BE2C (cell line): ENCODE data around the gene GCH1.

Source experiments
- DNase-seq: peaks from one replicate; pipeline ENCODE4 v3.0.0-alpha.2; 2020
- H3K27me3 ChIP-seq: fragments of 250-450 bp; sonication (Bioruptor Pico); 2 replicates; pipeline ENCODE4 v1.5.1; 2020; ENCODE audit warnings: mild to moderate bottlenecking
- H3K36me3 ChIP-seq: fragments of 250-450 bp; sonication (Bioruptor Pico); 2 replicates; pipeline ENCODE4 v1.5.1; 2020; ENCODE audit warnings: mild to moderate bottlenecking
- H3K4me1 ChIP-seq: fragments of 250-450 bp; sonication (Bioruptor Pico); 2 replicates; pipeline ENCODE4 v1.5.1; 2020
- H3K4me3 ChIP-seq: 2 replicates; pipeline ENCODE4 v1.5.1; 2011; ENCODE audit warnings: low read depth, low read length
- H3K9me3 ChIP-seq: fragments of 250-450 bp; sonication (Bioruptor Pico); 2 replicates; pipeline ENCODE4 v1.5.1; 2020
- TF ChIP-seq, protein P1 (sequence below): IDR thresholded peaks from 2 replicates; pipeline ENCODE4 v1.5.1; 2012; ENCODE audit warnings: mild to moderate bottlenecking, low read depth, low read length

The GCH1 gene

DNA sequence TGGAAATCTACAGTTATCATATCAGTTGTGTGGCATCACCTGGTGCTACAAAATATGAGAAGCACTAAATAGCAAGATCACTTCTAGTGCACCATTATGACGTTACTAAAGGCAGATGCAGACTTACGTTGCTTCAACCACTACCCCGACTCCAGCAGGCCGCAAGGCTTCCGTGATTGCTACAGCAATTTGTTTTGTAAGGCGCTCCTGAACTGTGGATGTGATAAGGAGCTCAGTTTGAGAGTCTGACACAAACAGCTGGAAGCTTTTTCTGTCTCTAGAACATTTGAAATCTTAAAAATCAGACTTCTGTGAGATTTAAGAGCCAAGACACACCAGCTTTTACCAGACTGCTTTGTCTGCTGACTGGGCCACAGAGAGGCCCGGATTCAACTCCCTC, 57.0 kb downstream of the GCH1 start:
- DNase-seq, result no peak
- H3K9me3 ChIP-seq, result no peaks in the 10 kb centered on the region
- H3K4me3 ChIP-seq, result no peak overlapping the region
- TF ChIP-seq, protein P1, sequence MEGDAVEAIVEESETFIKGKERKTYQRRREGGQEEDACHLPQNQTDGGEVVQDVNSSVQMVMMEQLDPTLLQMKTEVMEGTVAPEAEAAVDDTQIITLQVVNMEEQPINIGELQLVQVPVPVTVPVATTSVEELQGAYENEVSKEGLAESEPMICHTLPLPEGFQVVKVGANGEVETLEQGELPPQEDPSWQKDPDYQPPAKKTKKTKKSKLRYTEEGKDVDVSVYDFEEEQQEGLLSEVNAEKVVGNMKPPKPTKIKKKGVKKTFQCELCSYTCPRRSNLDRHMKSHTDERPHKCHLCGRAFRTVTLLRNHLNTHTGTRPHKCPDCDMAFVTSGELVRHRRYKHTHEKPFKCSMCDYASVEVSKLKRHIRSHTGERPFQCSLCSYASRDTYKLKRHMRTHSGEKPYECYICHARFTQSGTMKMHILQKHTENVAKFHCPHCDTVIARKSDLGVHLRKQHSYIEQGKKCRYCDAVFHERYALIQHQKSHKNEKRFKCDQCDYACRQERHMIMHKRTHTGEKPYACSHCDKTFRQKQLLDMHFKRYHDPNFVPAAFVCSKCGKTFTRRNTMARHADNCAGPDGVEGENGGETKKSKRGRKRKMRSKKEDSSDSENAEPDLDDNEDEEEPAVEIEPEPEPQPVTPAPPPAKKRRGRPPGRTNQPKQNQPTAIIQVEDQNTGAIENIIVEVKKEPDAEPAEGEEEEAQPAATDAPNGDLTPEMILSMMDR, result no peak
- H3K27me3 ChIP-seq, result no peaks in the 10 kb centered on the region
- H3K36me3 ChIP-seq, result no peaks in the 10 kb centered on the region; the same call in 1 of the 2 replicates
- H3K4me1 ChIP-seq, result no peaks in the 10 kb centered on the region

DNA sequence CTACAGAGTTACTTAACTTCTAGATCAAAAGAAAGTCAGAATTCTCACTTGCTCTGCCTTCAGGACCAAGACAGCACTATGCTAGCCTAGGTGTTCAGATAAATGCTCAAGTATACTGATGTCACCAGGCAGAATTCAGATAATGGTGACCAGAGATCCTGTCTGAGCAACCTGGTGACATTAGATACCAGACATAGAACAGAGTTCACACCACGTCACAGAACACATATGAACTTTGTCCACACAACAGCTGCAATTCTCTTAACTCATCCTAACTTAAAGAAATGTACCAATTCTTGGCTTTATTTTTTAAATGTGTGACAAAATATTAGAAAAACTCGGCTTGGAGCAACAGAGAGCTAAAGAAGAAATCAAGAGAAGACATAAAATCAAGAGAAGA, 58.1 kb downstream of the GCH1 start:
- no peaks in the 10 kb centered on the region for H3K36me3 ChIP-seq
- TF ChIP-seq, protein P1, result no peak
- H3K4me3 ChIP-seq, result no peak overlapping the region
- no peaks in the 10 kb centered on the region for H3K4me1 ChIP-seq
- no peaks in the 10 kb centered on the region for H3K9me3 ChIP-seq
- no peak for DNase-seq
- H3K27me3 ChIP-seq, result no peaks in the 10 kb centered on the region

DNA sequence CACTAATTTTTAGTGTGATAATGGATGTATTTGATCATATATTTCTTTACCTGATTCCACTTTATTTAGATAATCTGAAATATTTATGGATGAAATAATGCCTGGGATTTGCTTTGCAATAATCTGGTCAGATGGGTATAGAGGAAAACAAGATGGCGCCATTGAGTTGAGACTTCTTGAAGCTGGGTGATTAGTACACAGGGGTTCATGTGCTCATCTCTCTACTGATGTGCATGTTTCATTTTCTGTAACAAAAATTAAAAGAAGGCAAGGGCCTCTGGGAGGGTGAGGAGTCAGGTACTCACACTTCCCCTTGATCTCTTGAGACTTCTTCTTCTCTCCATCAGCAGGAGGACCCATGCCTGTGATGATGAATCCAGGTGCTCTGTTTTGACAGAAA, 61.8 kb downstream of the GCH1 start:
- no peaks in the 10 kb centered on the region for H3K27me3 ChIP-seq
- DNase-seq, result no peak
- H3K36me3 ChIP-seq, result no peaks in the 10 kb centered on the region

DNA sequence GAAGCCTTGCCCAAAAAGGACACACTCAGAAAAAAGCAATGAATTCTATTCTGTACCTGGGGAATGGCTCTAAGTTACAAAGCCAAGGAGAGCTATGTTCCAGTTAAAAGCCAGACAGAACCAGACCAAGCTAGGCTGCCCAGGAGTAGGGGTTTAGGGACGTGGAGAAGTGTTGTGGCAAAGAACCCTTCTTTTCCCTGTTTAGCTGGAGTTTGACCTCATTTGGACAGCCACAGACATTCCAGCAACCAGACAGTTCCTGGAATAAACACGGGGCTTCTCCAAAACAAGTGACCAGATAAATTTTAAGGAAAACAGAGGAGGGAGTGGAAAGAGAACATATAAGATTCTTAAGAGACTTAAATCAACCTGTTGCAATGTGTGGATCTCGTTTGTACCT, 62.3 kb downstream of the GCH1 start:
- H3K4me3 ChIP-seq, result no peak overlapping the region
- H3K4me1 ChIP-seq, result peaks cover 14% of the 10 kb centered on the region
- no peaks in the 10 kb centered on the region for H3K36me3 ChIP-seq
- H3K9me3 ChIP-seq, result no peaks in the 10 kb centered on the region
- TF ChIP-seq, protein P1, result no peak
- DNase-seq, result no peak
- no peaks in the 10 kb centered on the region for H3K27me3 ChIP-seq

More for the DNA sequence above, 61.8 kb downstream of the GCH1 start:
- Histone ChIP-seq H3K9me3 (no peaks in the 10 kb centered on the region), H3K4me1 (peaks cover 11% of the 10 kb centered on the region), H3K4me3 (no peak overlapping the region)
- TF ChIP-seq, protein P1, result no peak

DNA sequence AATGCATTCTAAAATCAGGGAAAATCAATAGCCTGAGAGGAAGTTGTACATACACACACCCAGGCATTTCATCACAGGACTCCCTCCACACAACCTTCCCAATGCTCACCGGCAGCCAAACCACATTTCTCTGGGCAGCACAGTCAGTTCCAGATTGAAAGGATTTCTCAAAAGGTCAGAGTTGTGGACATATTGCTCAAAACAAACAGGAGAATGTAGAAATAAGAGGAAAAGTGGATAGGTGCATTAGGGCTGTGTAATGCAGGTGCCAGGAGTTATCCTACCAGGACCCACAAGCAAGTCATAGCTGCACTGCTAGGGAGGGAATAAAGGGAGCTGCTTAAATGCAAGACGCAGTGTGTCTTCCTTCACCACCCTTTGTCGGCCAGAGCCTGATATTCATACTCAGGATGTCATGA, 62.9 kb downstream of the GCH1 start:
- no peaks in the 10 kb centered on the region for H3K36me3 ChIP-seq
- TF ChIP-seq, protein P1, result no peak
- no peak for DNase-seq

DNA sequence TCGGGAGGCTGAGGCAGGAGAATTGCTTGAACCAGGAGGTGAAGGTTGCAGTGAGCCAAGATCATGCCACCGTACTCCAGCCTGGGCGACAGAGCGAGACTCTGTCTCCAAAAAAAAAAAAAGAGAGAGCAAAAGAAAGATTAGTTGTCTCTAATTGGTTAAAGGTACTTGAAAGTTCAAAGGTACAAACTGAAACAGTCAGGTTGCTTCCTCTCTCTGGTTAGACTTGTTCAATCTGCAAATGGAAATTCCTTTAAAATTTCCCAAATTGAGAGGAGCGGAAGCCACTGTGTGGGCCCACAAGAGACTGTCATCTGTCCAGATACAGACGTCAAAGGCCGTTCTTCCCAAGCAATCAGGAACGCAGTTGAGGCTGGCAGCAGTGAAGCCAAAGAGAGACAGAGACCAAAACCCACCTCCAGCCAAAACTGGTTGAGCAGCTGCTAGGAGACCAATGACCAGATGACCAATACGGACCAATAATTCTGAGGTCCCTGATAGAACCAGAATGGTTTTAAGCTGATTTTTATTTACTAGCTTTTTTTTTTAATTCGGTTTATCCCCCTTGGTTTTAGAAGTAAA, 63.6 kb downstream of the GCH1 start:
- TF ChIP-seq, protein P1, result no peak
- Histone ChIP-seq H3K4me3 (no peak overlapping the region), H3K4me1 (peaks cover 14% of the 10 kb centered on the region)

More for the DNA sequence above, 62.9 kb downstream of the GCH1 start:
- peaks cover 14% of the 10 kb centered on the region for H3K4me1 ChIP-seq
- H3K9me3 ChIP-seq, result no peaks in the 10 kb centered on the region
- H3K27me3 ChIP-seq, result no peaks in the 10 kb centered on the region
- H3K4me3 ChIP-seq, result no peak overlapping the region

More for the DNA sequence above, 63.6 kb downstream of the GCH1 start:
- Histone ChIP-seq H3K9me3 (no peaks in the 10 kb centered on the region), H3K27me3 (no peaks in the 10 kb centered on the region), H3K36me3 (no peaks in the 10 kb centered on the region)
- no peak for DNase-seq
